Measurements from ENCODE around the gene MOB3A.

MOB3A gene

GRCh38 chr19:2116507-2116906 is 20.4 kb upstream of the MOB3A start:
- ChIA-PET POLR2A (no interaction called here), CTCF (no interaction called here)
- Histone ChIP-seq H3K36me3 (ENCODE audit: control insufficient read depth in 2 of 2, insufficient read depth in 1 of 2, low read length in 2 of 2) (peaks cover 9 to 96% of the 10 kb centered on the region in 2 experiments; a peak in 2 of 3 replicates), H3K27ac (ENCODE audit: extremely low read depth, low read depth, low read length) (no peak overlapping the region), H3K4me3 (ENCODE audit: low read depth, low read length) (no peak overlapping the region), H3K4me1 (ENCODE audit: control insufficient read depth, insufficient read depth, low read length) (no peaks in the 10 kb centered on the region), H3K9me3 (ENCODE audit: control insufficient read depth, insufficient read depth, low read depth, low read length) (no peaks in the 10 kb centered on the region)
- TF ChIP-seq ZNF561 (tag by site-specific recombination; IDR thresholded peaks at IDR 0.05; ENCODE audit: borderline replicate concordance) = no peak
- TF ChIP-seq ZNF394 (tag by site-specific recombination; IDR thresholded peaks at IDR 0.05; ENCODE audit: borderline replicate concordance) = no peak
- TF ChIP-seq INSM2 (tag by site-specific recombination; IDR thresholded peaks at IDR 0.05) = no peak
- no peak for TF ChIP-seq KLF9 (tag by site-specific recombination; IDR thresholded peaks at IDR 0.05; ENCODE audit: low read depth)
- TF ChIP-seq ZNF623 (tag by site-specific recombination; IDR thresholded peaks at IDR 0.05) = no peak
- no peak for TF ChIP-seq ZNF777 (tag by site-specific recombination; IDR thresholded peaks at IDR 0.05; ENCODE audit: borderline replicate concordance)
- no peak for TF ChIP-seq GFI1B (tag by site-specific recombination; IDR thresholded peaks at IDR 0.05)
- no peak for TF ChIP-seq HOXD13 (CRISPR knock-in tag; IDR thresholded peaks at IDR 0.05; ENCODE audit: borderline replicate concordance)
- no peak for TF ChIP-seq ZNF274 (IDR thresholded peaks at IDR 0.05; ENCODE audit: low read length)
- no peak for TF ChIP-seq ZNF274 (tag by site-specific recombination; IDR thresholded peaks at IDR 0.05; ENCODE audit: borderline replicate concordance)
- no peak for TF ChIP-seq ZFP37 (tag by site-specific recombination; IDR thresholded peaks at IDR 0.05)
- TF ChIP-seq ZFP41 (tag by site-specific recombination; IDR thresholded peaks at IDR 0.05; ENCODE audit: borderline replicate concordance) = no peak
- no peak for TF ChIP-seq BCL11B (tag by site-specific recombination; IDR thresholded peaks at IDR 0.05; ENCODE audit: low read depth)
- no peak for TF ChIP-seq ZSCAN16 (tag by site-specific recombination; IDR thresholded peaks at IDR 0.05)
- TF ChIP-seq ZNF529 (tag by site-specific recombination; IDR thresholded peaks at IDR 0.05; ENCODE audit: insufficient replicate concordance) = no peak
- no peak for TF ChIP-seq ZNF658 (tag by site-specific recombination; IDR thresholded peaks at IDR 0.05)
- TF ChIP-seq, protein P1, sequence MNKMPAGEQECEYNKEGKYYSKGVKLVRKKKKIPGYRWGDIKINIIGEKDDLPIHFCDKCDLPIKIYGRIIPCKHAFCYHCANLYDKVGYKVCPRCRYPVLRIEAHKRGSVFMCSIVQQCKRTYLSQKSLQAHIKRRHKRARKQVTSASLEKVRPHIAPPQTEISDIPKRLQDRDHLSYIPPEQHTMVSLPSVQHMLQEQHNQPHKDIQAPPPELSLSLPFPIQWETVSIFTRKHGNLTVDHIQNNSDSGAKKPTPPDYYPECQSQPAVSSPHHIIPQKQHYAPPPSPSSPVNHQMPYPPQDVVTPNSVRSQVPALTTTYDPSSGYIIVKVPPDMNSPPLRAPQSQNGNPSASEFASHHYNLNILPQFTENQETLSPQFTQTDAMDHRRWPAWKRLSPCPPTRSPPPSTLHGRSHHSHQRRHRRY (tag by site-specific recombination; IDR thresholded peaks at IDR 0.05) = no peak
- no peak for TF ChIP-seq ZNF843 (tag by site-specific recombination; IDR thresholded peaks at IDR 0.05)
- TF ChIP-seq ZNF664 (tag by site-specific recombination; IDR thresholded peaks at IDR 0.05) = no peak
- TF ChIP-seq PRDM10 (tag by site-specific recombination; IDR thresholded peaks at IDR 0.05) = no peak

DNA sequence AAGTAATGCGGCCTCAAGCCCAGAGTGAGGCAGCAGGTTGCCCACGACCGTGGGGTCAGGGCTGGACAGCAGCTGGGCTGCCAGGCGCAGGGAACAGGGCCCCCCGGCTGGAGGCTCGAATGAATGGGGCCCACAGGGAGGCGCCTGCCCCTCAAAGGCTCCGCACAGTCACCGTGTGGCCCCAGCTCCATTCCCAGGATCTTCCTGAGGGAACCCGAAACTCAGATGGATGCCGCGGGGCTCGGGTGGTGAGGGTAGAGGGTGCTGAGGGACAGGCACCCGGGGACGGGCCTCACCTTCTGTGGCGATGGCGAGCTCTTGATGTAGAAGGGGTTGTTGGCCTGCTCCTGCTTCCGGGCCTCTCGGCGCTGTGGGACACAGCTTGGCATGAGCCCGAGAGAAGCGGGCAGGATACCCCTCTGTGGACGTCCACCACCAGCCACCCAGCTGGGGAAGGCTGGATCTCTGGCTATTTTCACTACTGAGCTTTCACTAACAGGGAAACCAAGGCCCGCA is 19.8 kb upstream of the MOB3A start:
- CTCF ChIA-PET = no interaction called here
- no peaks in the 10 kb centered on the region for H3K4me1 ChIP-seq (ENCODE audit: control insufficient read depth, insufficient read depth, low read length)
- H3K27ac ChIP-seq (ENCODE audit: extremely low read depth, low read depth, low read length) = no peak overlapping the region
- POLR2A ChIA-PET = no interaction called here
- H3K9me3 ChIP-seq (ENCODE audit: control insufficient read depth, insufficient read depth, low read depth, low read length) = no peaks in the 10 kb centered on the region
- H3K4me3 ChIP-seq (ENCODE audit: low read depth, low read length) = no peak overlapping the region
- peaks cover 9 to 96% of the 10 kb centered on the region in 2 experiments; a peak in 2 of 3 replicates for H3K36me3 ChIP-seq (ENCODE audit: control insufficient read depth in 2 of 2, insufficient read depth in 1 of 2, low read length in 2 of 2)
- TF ChIP-seq, protein P2, sequence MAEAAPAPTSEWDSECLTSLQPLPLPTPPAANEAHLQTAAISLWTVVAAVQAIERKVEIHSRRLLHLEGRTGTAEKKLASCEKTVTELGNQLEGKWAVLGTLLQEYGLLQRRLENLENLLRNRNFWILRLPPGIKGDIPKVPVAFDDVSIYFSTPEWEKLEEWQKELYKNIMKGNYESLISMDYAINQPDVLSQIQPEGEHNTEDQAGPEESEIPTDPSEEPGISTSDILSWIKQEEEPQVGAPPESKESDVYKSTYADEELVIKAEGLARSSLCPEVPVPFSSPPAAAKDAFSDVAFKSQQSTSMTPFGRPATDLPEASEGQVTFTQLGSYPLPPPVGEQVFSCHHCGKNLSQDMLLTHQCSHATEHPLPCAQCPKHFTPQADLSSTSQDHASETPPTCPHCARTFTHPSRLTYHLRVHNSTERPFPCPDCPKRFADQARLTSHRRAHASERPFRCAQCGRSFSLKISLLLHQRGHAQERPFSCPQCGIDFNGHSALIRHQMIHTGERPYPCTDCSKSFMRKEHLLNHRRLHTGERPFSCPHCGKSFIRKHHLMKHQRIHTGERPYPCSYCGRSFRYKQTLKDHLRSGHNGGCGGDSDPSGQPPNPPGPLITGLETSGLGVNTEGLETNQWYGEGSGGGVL (tag by site-specific recombination; IDR thresholded peaks at IDR 0.05) = no peak
- TF ChIP-seq ZNF549 (tag by site-specific recombination; IDR thresholded peaks at IDR 0.05) (no peak), ZNF202 (tag by site-specific recombination; IDR thresholded peaks at IDR 0.05; ENCODE audit: borderline replicate concordance) (no peak), MEIS1 (CRISPR knock-in tag; IDR thresholded peaks at IDR 0.05; ENCODE audit: borderline replicate concordance) (no peak), KLF9 (tag by site-specific recombination; IDR thresholded peaks at IDR 0.05; ENCODE audit: low read depth) (no peak), ZNF221 (tag by site-specific recombination; IDR thresholded peaks at IDR 0.05; ENCODE audit: borderline replicate concordance) (no peak), ZNF132 (tag by site-specific recombination; IDR thresholded peaks at IDR 0.05; ENCODE audit: borderline replicate concordance) (no peak)

All from HEK293 (cell line).